ENCODE data around the gene NOL9. TPM values are rescaled to one million over a fixed set of nuclear protein-coding genes. Genes with fewer than 3 reads are reported as not detected.
A peak's percentile ranks its signal among the peaks of the same experiment; 100 is the strongest.

Gene NOL9
- total RNA-seq, 1 experiment from 2014 or later: 49.2 TPM

- H3K4me3 Mint-ChIP-seq (ENCODE audit: unreplicated experiment): peak overlapping the region; percentile 94
- ChIA-PET CTCF (interaction anchor here (0.6 kb wide), 1 partner anchor 144 kb away, joined by 3 read pairs; no protein-coding TSS in a partner anchor), POLR2A (interaction anchor here (3.4 to 5.0 kb wide), 2 partner anchors 18 to 28 kb away, joined by 33 to 103 read pairs; partner anchors contain the start of genes KLHL21, NOL9 and TAS1R1)
- H3K27me3 Mint-ChIP-seq (ENCODE audit: insufficient read depth, unreplicated experiment): no peaks in the 10 kb centered on the region
- H3K4me1 Mint-ChIP-seq (ENCODE audit: insufficient read depth, unreplicated experiment): peaks cover 33% of the 10 kb centered on the region
- no peak for TF ChIP-seq CTCF (IDR thresholded peaks at IDR 0.05; ENCODE audit: unreplicated experiment)
- no peak for DNase-seq (ENCODE audit: unreplicated experiment)
- H3K9me3 Mint-ChIP-seq (ENCODE audit: unreplicated experiment): no peaks in the 10 kb centered on the region
- intact Hi-C loops (cut with micrococcal nuclease): no loop called here
- peaks cover 8% of the 10 kb centered on the region for H3K36me3 Mint-ChIP-seq (ENCODE audit: insufficient read depth, unreplicated experiment)
- no TSS peak for BruUV-seq (replicated peaks)
- H3K27ac Mint-ChIP-seq (ENCODE audit: low read depth, unreplicated experiment): peak overlapping the region; percentile 100
Observed at GRCh38 chr1:6582370-6582769, 28.1 kb upstream of the NOL9 start.

- peak; percentile 37 for DNase-seq (ENCODE audit: unreplicated experiment)
- POLR2A ChIA-PET: interaction anchor here (1.0 to 5.0 kb wide), 4 partner anchors 7 to 28 kb away, joined by 4 to 103 read pairs (median 22); partner anchors contain the start of genes KLHL21, NOL9 and TAS1R1
- H3K27ac Mint-ChIP-seq (ENCODE audit: low read depth, unreplicated experiment): peak overlapping the region; percentile 100
- CTCF ChIA-PET: interaction anchor here (0.6 to 1.9 kb wide), 3 partner anchors 28 to 159 kb away, joined by 3 to 15 read pairs (median 3); partner anchors contain the start of genes NOL9 and TAS1R1
- no peaks in the 10 kb centered on the region for H3K27me3 Mint-ChIP-seq (ENCODE audit: insufficient read depth, unreplicated experiment)
- no peak for TF ChIP-seq CTCF (IDR thresholded peaks at IDR 0.05; ENCODE audit: unreplicated experiment)
- intact Hi-C loops (cut with micrococcal nuclease): no loop called here
- peaks cover 8% of the 10 kb centered on the region for H3K36me3 Mint-ChIP-seq (ENCODE audit: insufficient read depth, unreplicated experiment)
- peaks cover 27% of the 10 kb centered on the region for H3K4me1 Mint-ChIP-seq (ENCODE audit: insufficient read depth, unreplicated experiment)
- no TSS peak for BruUV-seq (replicated peaks)
- peak overlapping the region; percentile 94 for H3K4me3 Mint-ChIP-seq (ENCODE audit: unreplicated experiment)
- no peaks in the 10 kb centered on the region for H3K9me3 Mint-ChIP-seq (ENCODE audit: unreplicated experiment)
Observed at GRCh38 chr1:6581561-6582305, 27.4 kb upstream of the NOL9 start.

GRCh38 chr1:6580593-6581409, 26.5 kb upstream of the NOL9 start:
- BruUV-seq (replicated peaks): no TSS peak
- no peak for TF ChIP-seq CTCF (IDR thresholded peaks at IDR 0.05; ENCODE audit: unreplicated experiment)
- intact Hi-C loops (cut with micrococcal nuclease): loop anchor here (1.0 kb wide), 1 partner anchor 20 kb away; no protein-coding TSS in a partner anchor
- CTCF ChIA-PET: interaction anchor here (0.6 to 1.9 kb wide), 6 partner anchors 19 to 950 kb away, joined by 3 to 15 read pairs (median 4); partner anchors contain the start of genes NOL9 and TAS1R1
- peaks cover 8% of the 10 kb centered on the region for H3K36me3 Mint-ChIP-seq (ENCODE audit: insufficient read depth, unreplicated experiment)
- H3K27ac Mint-ChIP-seq (ENCODE audit: low read depth, unreplicated experiment): peak overlapping the region; percentile 100
- peaks cover 27% of the 10 kb centered on the region for H3K4me1 Mint-ChIP-seq (ENCODE audit: insufficient read depth, unreplicated experiment)
- H3K9me3 Mint-ChIP-seq (ENCODE audit: unreplicated experiment): no peaks in the 10 kb centered on the region
- POLR2A ChIA-PET: interaction anchor here (0.6 to 5.0 kb wide), 16 partner anchors 7 to 479 kb away, joined by 3 to 103 read pairs (median 5); partner anchors contain the start of genes DNAJC11, KLHL21, NOL9 and PLEKHG5
- DNase-seq (ENCODE audit: unreplicated experiment): no peak
- no peaks in the 10 kb centered on the region for H3K27me3 Mint-ChIP-seq (ENCODE audit: insufficient read depth, unreplicated experiment)
- H3K4me3 Mint-ChIP-seq (ENCODE audit: unreplicated experiment): peak overlapping the region; percentile 94
